ENCODE data around the gene ASCC3. TPM values are rescaled to one million over a fixed set of nuclear protein-coding genes. Genes with fewer than 3 reads are reported as not detected.
"Not testable (repeated sequence)": the region's sequence is repeated elsewhere in the genome, so short reads cannot be mapped to it uniquely, and the experiment has no call there.

ASCC3 gene
- total RNA-seq, 1 donor = 47.5 TPM

DNA sequence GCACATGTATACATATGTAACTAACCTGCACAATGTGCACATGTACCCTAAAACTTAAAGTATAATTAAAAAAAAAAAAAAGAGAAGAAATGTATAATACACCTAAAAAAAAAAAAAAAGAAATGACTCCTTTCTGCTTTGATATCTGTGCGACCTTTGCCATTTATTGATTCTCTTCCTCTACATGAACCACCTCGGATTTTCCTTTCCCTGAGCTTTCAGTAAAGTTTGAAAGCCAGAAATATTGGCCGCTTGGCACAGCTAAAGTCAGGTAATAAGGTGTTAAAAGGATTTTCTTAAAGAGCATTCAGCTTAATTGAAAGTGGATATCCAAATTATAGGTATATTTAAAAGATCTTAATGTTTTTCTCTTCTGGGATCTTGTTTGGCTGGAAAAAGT lies 12.6 kb upstream of the ASCC3 start:
- no peaks in the 10 kb centered on the region for H3K27me3 ChIP-seq (ENCODE audit: insufficient read depth, low read length)
- no peak overlapping the region for H3K4me3 ChIP-seq (ENCODE audit: low read length)
- H3K9me3 ChIP-seq (ENCODE audit: low read depth, low read length) = no peaks in the 10 kb centered on the region
- no peaks in the 10 kb centered on the region for H3K4me1 ChIP-seq (ENCODE audit: insufficient read depth, low read length)

DNA sequence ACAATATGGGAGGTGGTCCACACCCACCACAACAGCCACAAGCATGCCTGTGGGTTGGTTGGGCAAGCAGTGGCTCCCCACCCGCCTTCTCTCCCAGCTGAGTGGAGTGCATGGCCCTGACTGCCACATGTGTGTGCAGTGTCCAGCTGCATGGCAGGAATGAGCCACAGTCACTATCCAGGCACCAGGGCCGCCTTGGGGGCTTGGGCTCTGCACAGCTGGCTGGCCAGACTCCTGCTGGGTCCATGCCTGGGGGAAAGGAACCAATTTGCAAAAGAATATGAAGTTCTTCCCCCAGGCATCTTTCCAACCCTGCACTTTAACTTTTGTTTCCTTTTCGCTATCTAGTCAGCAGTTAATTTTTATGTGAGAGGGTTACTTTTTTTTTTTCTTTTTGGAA lies 11.6 kb upstream of the ASCC3 start:
- Histone ChIP-seq H3K4me1 (ENCODE audit: insufficient read depth, low read length) (no peaks in the 10 kb centered on the region), H3K4me3 (ENCODE audit: low read length) (no peak overlapping the region), H3K27me3 (ENCODE audit: insufficient read depth, low read length) (no peaks in the 10 kb centered on the region), H3K9me3 (ENCODE audit: low read depth, low read length) (no peaks in the 10 kb centered on the region)

DNA sequence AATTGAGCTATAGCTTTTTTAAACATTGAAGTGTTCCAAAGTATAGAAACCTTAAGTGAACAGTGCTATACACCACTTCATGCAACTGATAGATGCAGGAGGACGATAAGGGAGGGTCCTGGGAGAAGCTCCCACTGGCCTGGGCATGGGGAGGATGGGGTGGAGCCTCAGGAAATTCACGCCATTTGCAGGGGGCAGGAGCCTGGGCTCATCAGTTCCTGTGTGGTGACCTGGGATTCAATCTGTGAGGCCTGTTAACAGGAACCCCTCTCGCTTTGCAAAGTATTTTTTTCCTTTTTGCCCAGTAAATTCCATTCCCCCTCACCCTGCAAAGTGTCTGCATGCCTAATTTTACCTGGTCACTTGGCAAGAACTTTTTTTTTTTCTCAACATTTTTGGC lies 11.0 kb upstream of the ASCC3 start:
- H3K4me3 ChIP-seq (ENCODE audit: low read length) = no peak overlapping the region
- no peaks in the 10 kb centered on the region for H3K4me1 ChIP-seq (ENCODE audit: insufficient read depth, low read length)
- no peaks in the 10 kb centered on the region for H3K9me3 ChIP-seq (ENCODE audit: low read depth, low read length)
- H3K27me3 ChIP-seq (ENCODE audit: insufficient read depth, low read length) = peaks cover 3% of the 10 kb centered on the region

- no peak overlapping the region for H3K4me3 ChIP-seq (ENCODE audit: low read length)
- peaks cover 3% of the 10 kb centered on the region for H3K27me3 ChIP-seq (ENCODE audit: insufficient read depth, low read length)
- H3K9me3 ChIP-seq (ENCODE audit: low read depth, low read length) = no peaks in the 10 kb centered on the region
- H3K4me1 ChIP-seq (ENCODE audit: insufficient read depth, low read length) = no peaks in the 10 kb centered on the region
Observed at GRCh38 chr6:100891079-100891478, 9.9 kb upstream of the ASCC3 start.

- H3K9me3 ChIP-seq (ENCODE audit: low read depth, low read length); H3K4me1 ChIP-seq (ENCODE audit: insufficient read depth, low read length); H3K27me3 ChIP-seq (ENCODE audit: insufficient read depth, low read length); H3K4me3 ChIP-seq (ENCODE audit: low read length): not testable (repeated sequence)
Observed at GRCh38 chr6:100890646-100891045, 9.5 kb upstream of the ASCC3 start.

DNA sequence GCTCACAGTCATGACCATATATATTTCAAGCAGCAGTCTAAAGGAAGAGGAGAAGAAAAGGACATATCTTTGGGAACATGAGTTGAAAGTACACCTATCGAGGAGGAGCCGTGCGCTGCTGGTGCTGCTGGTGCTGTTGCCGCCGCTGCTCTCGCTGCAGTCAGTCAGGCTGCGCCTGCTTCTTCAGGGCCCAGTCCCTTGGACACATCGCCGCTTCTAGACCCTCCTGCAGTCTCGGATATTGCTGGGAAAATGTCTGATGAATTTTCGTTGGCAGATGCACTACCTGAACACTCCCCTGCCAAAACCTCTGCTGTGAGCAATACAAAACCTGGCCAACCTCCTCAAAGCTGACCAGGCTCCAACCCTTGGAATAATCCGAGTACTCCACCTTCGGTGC lies 8.2 kb upstream of the ASCC3 start:
- H3K27me3 ChIP-seq (ENCODE audit: insufficient read depth, low read length) = peaks cover 3% of the 10 kb centered on the region

GRCh38 chr6:100886076-100886475 lies 4.9 kb upstream of the ASCC3 start:
- Histone ChIP-seq H3K27me3 (ENCODE audit: insufficient read depth, low read length) (peaks cover 3% of the 10 kb centered on the region), H3K4me3 (ENCODE audit: low read length) (no peak overlapping the region), H3K9me3 (ENCODE audit: low read depth, low read length) (no peaks in the 10 kb centered on the region), H3K4me1 (ENCODE audit: insufficient read depth, low read length) (peaks cover 7% of the 10 kb centered on the region)

More for the DNA sequence above, 8.2 kb upstream of the ASCC3 start:
- H3K9me3 ChIP-seq (ENCODE audit: low read depth, low read length) = no peaks in the 10 kb centered on the region
- H3K4me3 ChIP-seq (ENCODE audit: low read length) = no peak overlapping the region
- H3K4me1 ChIP-seq (ENCODE audit: insufficient read depth, low read length) = no peaks in the 10 kb centered on the region

DNA sequence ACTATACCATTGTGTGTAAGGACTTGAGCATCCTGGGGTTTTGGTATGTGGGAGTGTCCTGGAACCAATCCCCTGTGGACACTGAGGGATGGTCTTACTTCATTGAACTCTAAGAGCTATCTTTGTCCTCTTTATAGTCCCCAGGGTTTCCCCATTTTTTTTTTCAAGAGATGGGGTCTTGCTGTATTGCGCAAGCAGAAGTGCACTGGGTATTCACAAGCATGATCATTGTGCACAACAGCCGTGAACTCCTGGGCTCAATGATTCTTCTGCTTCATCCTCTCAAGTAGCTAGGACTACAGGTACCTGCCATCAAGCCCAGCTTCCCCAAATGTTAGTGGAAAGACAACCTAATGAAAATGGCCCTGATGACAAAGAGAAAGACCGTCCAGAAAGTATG lies 2.2 kb upstream of the ASCC3 start:
- Histone ChIP-seq H3K4me3 (ENCODE audit: low read length) (no peak overlapping the region), H3K27me3 (ENCODE audit: insufficient read depth, low read length) (peaks cover 3% of the 10 kb centered on the region), H3K4me1 (ENCODE audit: insufficient read depth, low read length) (peaks cover 27% of the 10 kb centered on the region), H3K9me3 (ENCODE audit: low read depth, low read length) (no peaks in the 10 kb centered on the region)

DNA sequence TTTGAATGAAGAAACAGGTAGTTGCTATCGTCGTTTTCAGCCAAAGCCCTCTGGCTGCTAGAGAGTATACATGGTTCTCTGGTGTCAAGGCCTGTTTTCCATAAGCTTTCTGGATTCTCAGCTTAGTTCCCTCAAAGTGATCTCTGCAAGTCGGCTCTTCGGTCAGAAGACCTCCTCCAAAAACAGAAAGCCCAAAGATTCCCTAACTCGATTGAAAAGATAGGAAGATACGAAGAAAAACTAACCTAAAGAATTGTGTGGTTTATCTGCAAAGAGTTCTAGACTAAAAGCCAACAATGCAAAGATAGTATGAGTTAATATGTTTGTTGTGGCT lies 545 bp upstream of the ASCC3 start:
- Histone ChIP-seq H3K27me3 (ENCODE audit: insufficient read depth, low read length) (no peaks in the 10 kb centered on the region), H3K9me3 (ENCODE audit: low read depth, low read length) (no peaks in the 10 kb centered on the region), H3K4me3 (ENCODE audit: low read length) (peak overlapping the region; percentile 82), H3K4me1 (ENCODE audit: insufficient read depth, low read length) (peaks cover 27% of the 10 kb centered on the region)

DNA sequence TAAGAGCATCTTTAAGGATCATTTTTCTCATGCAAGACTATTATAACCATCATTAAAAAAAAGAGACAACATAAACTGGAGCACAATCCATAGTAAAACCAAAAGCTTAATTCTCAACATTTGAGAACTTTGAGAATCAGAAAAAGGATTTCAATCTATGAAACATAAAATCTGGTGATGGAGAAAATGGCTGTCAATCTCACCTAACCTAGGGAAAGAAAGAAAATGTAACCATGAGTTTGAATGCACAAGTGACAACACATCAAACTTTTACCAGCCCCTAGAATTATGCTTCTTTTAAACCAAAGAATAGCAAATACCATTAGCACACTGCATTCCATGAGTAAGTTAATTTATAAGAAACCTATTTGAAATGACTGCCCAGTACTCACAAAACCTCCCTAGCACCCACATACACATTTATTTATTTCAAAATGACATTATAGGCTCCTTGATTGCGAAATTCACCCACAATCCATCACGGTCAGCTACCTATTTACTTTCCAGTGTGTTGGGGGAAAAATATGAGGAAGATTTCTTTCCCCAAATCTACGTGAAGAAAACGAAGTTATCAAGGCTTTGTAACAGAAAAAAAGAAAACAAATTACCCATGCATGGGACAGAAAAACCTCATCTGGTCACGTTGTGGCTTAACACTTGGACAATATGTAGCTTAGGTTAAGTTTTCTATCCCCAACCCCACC lies 828 bp downstream of the ASCC3 start:
- peaks cover 27% of the 10 kb centered on the region for H3K4me1 ChIP-seq (ENCODE audit: insufficient read depth, low read length)
- H3K4me3 ChIP-seq (ENCODE audit: low read length) = peak overlapping the region; percentile 82

GRCh38 chr6:100879317-100879716 lies 1.8 kb downstream of the ASCC3 start:
- no peak overlapping the region for H3K4me3 ChIP-seq (ENCODE audit: low read length)

More for the DNA sequence above, 828 bp downstream of the ASCC3 start:
- Histone ChIP-seq H3K9me3 (ENCODE audit: low read depth, low read length) (no peaks in the 10 kb centered on the region), H3K27me3 (ENCODE audit: insufficient read depth, low read length) (no peaks in the 10 kb centered on the region)

DNA sequence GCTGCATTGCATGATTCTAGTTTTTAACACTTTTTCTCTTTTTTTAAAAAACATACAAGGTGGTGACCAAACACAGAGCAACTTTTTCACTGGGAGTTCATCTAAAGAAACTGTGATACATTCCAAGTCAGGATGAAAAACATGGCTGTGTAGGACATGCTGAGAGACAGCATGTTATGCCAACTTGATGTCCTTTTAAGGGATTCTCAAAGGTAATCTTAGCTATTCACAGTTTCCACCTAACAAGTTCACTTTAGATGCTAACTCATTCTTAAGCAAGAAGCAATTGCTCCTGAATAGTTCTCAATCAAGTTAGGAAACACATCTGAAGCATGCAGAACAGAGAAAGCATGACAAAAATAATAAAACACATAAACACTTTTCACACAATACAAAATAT lies 3.3 kb downstream of the ASCC3 start:
- H3K27me3 ChIP-seq (ENCODE audit: insufficient read depth, low read length) = no peaks in the 10 kb centered on the region
- H3K9me3 ChIP-seq (ENCODE audit: low read depth, low read length) = no peaks in the 10 kb centered on the region
- peaks cover 27% of the 10 kb centered on the region for H3K4me1 ChIP-seq (ENCODE audit: insufficient read depth, low read length)
- H3K4me3 ChIP-seq (ENCODE audit: low read length) = no peak overlapping the region

More at GRCh38 chr6:100879317-100879716, 1.8 kb downstream of the ASCC3 start:
- Histone ChIP-seq H3K4me1 (ENCODE audit: insufficient read depth, low read length) (peaks cover 27% of the 10 kb centered on the region), H3K9me3 (ENCODE audit: low read depth, low read length) (no peaks in the 10 kb centered on the region), H3K27me3 (ENCODE audit: insufficient read depth, low read length) (no peaks in the 10 kb centered on the region)

- Histone ChIP-seq H3K4me3 (ENCODE audit: low read length) (no peak overlapping the region), H3K9me3 (ENCODE audit: low read depth, low read length) (no peaks in the 10 kb centered on the region), H3K4me1 (ENCODE audit: insufficient read depth, low read length) (peaks cover 19% of the 10 kb centered on the region), H3K27me3 (ENCODE audit: insufficient read depth, low read length) (no peaks in the 10 kb centered on the region)
Observed at GRCh38 chr6:100876251-100876650, 4.9 kb downstream of the ASCC3 start.

DNA sequence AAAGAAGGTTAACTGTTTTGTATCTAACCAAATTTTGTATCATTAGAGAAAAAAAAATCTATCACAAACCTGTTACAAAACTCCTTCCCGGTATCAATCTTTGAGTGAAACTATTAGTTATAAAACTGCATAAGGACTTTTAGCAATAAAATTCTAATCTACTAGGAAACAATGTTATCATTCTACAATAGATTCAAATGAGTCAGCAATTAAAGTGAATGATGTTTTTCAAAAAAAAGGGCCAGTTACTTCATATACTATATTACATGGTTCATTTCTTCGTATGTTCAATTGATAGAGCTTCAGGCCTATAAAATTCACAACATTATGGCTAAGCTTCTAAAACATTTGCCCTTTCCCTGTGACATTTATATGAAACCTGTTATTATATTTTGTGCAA lies 15.6 kb downstream of the ASCC3 start:
- no peaks in the 10 kb centered on the region for H3K4me1 ChIP-seq (ENCODE audit: insufficient read depth, low read length)
- H3K4me3 ChIP-seq (ENCODE audit: low read length) = no peak overlapping the region
- H3K27me3 ChIP-seq (ENCODE audit: insufficient read depth, low read length) = no peaks in the 10 kb centered on the region
- no peaks in the 10 kb centered on the region for H3K9me3 ChIP-seq (ENCODE audit: low read depth, low read length)

- peaks cover 3% of the 10 kb centered on the region for H3K9me3 ChIP-seq (ENCODE audit: low read depth, low read length)
- H3K4me1 ChIP-seq (ENCODE audit: insufficient read depth, low read length) = no peaks in the 10 kb centered on the region
- no peaks in the 10 kb centered on the region for H3K27me3 ChIP-seq (ENCODE audit: insufficient read depth, low read length)
- H3K4me3 ChIP-seq (ENCODE audit: low read length) = no peak overlapping the region
Observed at GRCh38 chr6:100862063-100862462, 19.1 kb downstream of the ASCC3 start.

- H3K9me3 ChIP-seq (ENCODE audit: low read depth, low read length) = peaks cover 17% of the 10 kb centered on the region
- no peak overlapping the region for H3K4me3 ChIP-seq (ENCODE audit: low read length)
- H3K4me1 ChIP-seq (ENCODE audit: insufficient read depth, low read length) = no peaks in the 10 kb centered on the region
- H3K27me3 ChIP-seq (ENCODE audit: insufficient read depth, low read length) = no peaks in the 10 kb centered on the region
Observed at GRCh38 chr6:100856146-100856545, 25.0 kb downstream of the ASCC3 start.
